GM21528 (cell line): ENCODE measurements around the gene ANXA9.

Source experiments
- ATAC-seq: cut with Tn5 transposase; IDR thresholded peaks from one replicate; pipeline ENCODE4 v1.9.1; 2021; ENCODE audit warnings: mild to moderate bottlenecking, moderate library complexity; ENCODE audit not compliant: unreplicated experiment, low FRiP score

The ANXA9 gene

GRCh38 chr1:151039521-151039920 is 57.4 kb downstream of the ANXA9 start:
- no peak for ATAC-seq

- ATAC-seq, result no peak
Observed at GRCh38 chr1:151043163-151043562, 61.1 kb downstream of the ANXA9 start.
